GM19193 (cell line): ENCODE measurements around the gene RANBP3.

Source experiments
- POLR2A ChIP-seq: IDR thresholded peaks from 4 replicates; pipeline ENCODE4 v1.6.1; 2011; ENCODE audit not compliant: insufficient read depth, insufficient read length; ENCODE audit errors: extremely low read depth

The RANBP3 gene

GRCh38 chr19:5952193-5953029 lies 25.5 kb downstream of the RANBP3 start:
- no peak for TF ChIP-seq POLR2A

- TF ChIP-seq POLR2A = no peak
Observed at GRCh38 chr19:5951338-5951861, 26.5 kb downstream of the RANBP3 start.

GRCh38 chr19:5950741-5951140 lies 27.2 kb downstream of the RANBP3 start:
- no peak for TF ChIP-seq POLR2A

- no peak for TF ChIP-seq POLR2A
Observed at GRCh38 chr19:5949792-5950305, 28.1 kb downstream of the RANBP3 start.

GRCh38 chr19:5948752-5949564 lies 29.0 kb downstream of the RANBP3 start:
- TF ChIP-seq POLR2A = no peak

GRCh38 chr19:5947435-5947834 lies 30.5 kb downstream of the RANBP3 start:
- no peak for TF ChIP-seq POLR2A

GRCh38 chr19:5943623-5944022 lies 34.3 kb downstream of the RANBP3 start:
- TF ChIP-seq POLR2A = no peak

- no peak for TF ChIP-seq POLR2A
Observed at GRCh38 chr19:5943045-5943444, 34.9 kb downstream of the RANBP3 start.

GRCh38 chr19:5941673-5942072 lies 36.3 kb downstream of the RANBP3 start:
- no peak for TF ChIP-seq POLR2A

GRCh38 chr19:5940260-5941208 lies 37.4 kb downstream of the RANBP3 start:
- TF ChIP-seq POLR2A = no peak

GRCh38 chr19:5937550-5937949 lies 40.4 kb downstream of the RANBP3 start:
- no peak for TF ChIP-seq POLR2A

- TF ChIP-seq POLR2A = no peak
Observed at GRCh38 chr19:5936292-5936592, 41.7 kb downstream of the RANBP3 start.

GRCh38 chr19:5935473-5936291 lies 42.3 kb downstream of the RANBP3 start:
- TF ChIP-seq POLR2A = no peak

GRCh38 chr19:5934774-5935472 lies 43.0 kb downstream of the RANBP3 start:
- TF ChIP-seq POLR2A = no peak

- TF ChIP-seq POLR2A = no peak
Observed at GRCh38 chr19:5934069-5934401, 43.9 kb downstream of the RANBP3 start.
